A673 (cell line): ENCODE data around the gene LATS2.

Experiments
- EZH2 ChIP-seq: fragments of 200-600 bp; sonication (generic); IDR thresholded peaks from 2 replicates; pipeline ENCODE4 v1.6.1; 2017; ENCODE audit warnings: borderline replicate concordance, low read depth, mild to moderate bottlenecking, mixed read lengths, antibody characterized with exemption, low read length; ENCODE audit not compliant: poor library complexity, severe bottlenecking
- TF ChIP-seq, protein P1 (sequence below): fragments of 300-800, 200-600 bp; sonication (generic); conservative IDR thresholded peaks from 2 replicates; pipeline ENCODE4 v1.5.1; 2017; ENCODE audit warnings: low read depth, mild to moderate bottlenecking, antibody characterized with exemption, low read length, moderate library complexity, mixed read lengths

DNA sequence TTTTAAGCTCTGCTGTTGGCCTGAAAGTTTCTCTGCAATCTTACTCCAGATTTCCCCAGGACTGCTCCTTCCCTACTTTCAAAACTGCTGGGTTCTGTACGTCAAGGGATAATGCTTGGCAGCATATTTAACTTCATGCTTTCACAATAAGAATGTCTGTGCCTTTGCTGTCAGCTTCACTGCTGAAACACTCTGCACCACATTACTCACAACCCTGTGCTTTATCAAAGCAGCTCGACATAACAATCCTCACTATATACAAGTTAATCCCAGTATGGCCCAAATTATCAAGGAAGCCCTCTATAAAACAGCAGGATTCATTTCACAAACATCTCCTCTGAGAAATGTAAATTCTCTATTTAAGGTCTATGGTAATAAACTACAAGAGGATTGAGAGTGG, 17.5 kb downstream of the LATS2 start:
- TF ChIP-seq EZH2: no peak
- TF ChIP-seq, protein P1, sequence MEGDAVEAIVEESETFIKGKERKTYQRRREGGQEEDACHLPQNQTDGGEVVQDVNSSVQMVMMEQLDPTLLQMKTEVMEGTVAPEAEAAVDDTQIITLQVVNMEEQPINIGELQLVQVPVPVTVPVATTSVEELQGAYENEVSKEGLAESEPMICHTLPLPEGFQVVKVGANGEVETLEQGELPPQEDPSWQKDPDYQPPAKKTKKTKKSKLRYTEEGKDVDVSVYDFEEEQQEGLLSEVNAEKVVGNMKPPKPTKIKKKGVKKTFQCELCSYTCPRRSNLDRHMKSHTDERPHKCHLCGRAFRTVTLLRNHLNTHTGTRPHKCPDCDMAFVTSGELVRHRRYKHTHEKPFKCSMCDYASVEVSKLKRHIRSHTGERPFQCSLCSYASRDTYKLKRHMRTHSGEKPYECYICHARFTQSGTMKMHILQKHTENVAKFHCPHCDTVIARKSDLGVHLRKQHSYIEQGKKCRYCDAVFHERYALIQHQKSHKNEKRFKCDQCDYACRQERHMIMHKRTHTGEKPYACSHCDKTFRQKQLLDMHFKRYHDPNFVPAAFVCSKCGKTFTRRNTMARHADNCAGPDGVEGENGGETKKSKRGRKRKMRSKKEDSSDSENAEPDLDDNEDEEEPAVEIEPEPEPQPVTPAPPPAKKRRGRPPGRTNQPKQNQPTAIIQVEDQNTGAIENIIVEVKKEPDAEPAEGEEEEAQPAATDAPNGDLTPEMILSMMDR: no peak
